HG03095 (cell line): ENCODE data around the gene SELENOS.

Experiments
- ATAC-seq: cut with Tn5 transposase; IDR thresholded peaks from one replicate; pipeline ENCODE4 v1.9.1; 2021; ENCODE audit warnings: moderate library complexity; ENCODE audit not compliant: unreplicated experiment

SELENOS gene

DNA sequence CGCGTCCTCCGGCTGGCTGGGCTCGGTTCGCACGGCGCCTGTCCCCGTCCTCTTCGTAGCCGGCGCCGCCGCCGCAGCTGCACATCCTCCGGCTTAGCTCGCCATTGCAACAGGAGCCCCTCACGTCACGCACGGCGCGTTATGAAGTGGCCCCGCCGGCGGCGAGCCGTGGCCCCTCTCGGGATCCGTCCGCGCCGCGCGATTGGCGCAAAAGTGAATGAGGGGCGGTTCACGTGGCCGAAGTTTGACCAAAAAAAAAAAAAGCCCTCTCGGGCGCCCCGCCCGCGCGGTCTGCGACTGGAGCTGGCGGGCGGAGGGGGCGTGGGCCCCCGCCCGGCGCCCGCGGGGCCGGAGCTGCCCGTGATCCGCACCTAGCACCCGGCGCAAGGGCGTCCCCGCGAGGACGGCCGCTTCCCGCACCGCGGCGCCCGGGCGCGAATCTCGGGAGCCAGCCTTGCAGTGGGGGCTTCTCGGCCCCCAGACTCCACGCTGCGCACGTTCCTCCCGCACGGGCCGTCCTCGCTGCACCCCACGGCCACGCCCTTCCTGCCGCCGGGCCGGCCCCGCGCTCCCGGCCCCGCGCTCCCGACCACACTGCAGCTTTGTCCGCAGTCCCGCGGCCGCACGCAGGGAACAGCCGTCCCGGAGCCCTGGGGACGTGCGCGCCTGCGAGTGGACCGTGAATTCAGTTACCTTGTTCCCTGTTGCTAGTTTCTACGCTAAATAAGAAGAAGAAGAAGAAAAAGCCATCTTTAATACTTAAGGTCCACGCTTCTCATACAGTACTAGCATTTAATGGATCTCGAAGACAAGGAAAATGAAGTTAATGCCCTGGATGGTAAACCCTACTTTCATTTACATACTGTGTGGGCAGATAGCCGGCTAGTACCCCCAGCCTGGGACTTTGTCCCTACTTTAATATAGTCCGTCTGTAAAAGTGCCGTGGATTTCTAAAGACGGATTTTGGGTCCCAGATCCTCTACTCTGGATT lies 25.2 kb downstream of the SELENOS start, which contains the start of gene CHSY1:
Gene CHSY1, minus strand, starts transcription at position 219 of the 991 bp plus-strand sequence. CDS start 592 bp downstream, outside the sequence.
- peak; percentile 66 for ATAC-seq

DNA sequence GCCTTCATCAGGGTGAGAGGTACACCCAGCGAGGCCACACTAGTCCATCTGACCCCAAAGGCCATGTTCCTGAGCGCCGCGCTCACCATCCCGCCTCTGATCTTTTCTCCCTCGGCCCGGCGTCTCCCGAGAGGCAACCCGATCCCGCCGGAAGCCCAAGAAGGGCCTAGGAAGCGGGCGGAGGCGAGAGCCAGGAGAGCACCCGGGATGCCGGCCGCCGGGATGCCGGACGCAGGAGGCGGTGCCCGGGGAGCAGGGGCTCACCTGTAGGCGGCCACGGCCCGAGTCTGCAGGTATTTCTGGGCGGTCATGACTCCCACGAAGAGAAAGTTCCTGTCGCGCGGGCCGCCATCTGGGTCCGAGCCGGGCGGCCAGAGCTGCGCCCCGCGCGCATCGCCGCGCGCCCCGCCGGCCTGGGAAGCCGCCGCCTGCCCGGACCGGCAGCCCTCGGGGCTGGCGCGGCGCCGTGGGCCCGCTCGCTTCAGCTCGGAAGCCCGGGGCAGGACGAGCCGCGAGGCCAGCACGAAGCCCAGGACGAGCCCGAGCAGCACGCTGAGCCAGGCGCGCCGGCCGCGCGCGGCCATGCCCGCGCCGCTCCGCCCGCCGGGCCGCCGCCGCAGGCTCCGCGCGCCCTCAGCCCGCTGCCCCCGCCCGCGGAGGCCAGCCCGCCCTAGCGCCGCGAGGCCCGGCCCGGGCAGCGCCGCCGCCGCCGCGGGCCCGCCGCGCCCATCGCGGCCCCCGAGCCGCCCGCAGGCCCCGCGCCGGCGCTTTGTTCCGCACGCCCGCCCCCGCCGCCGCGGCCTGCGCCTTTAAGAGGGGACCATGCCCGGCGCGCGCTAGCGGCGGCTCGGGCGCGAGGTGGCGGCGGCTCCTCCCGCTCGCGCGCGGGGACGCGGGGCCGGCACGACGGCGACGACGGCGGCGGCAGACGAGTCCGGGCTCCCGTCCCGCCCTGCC lies 26.1 kb downstream of the SELENOS start:
- peak; percentile 19 for ATAC-seq

- ATAC-seq: no peak
These were observed 26.9 kb downstream of the SELENOS start for GRCh38 chr15:101250341-101250831.

DNA sequence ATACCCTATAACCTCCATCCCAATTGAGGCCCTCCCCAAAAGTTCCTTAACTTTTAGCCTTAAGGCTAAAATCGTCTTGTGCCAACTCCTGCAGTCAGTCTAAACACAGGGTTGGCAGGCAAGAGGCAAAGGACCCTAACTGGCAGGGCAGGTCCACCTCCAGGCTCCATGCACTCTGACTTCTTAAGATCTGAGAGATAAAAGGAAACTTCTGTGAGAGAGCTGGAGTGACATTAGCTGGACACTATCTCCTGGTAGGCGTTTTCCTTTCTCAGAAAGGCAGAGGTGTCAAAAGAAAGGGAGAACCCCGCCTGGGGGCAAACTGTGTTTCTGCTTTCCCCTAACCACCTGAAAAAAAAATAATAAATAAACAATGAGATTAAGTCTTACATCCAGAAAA lies 29.0 kb downstream of the SELENOS start:
- no peak for ATAC-seq

DNA sequence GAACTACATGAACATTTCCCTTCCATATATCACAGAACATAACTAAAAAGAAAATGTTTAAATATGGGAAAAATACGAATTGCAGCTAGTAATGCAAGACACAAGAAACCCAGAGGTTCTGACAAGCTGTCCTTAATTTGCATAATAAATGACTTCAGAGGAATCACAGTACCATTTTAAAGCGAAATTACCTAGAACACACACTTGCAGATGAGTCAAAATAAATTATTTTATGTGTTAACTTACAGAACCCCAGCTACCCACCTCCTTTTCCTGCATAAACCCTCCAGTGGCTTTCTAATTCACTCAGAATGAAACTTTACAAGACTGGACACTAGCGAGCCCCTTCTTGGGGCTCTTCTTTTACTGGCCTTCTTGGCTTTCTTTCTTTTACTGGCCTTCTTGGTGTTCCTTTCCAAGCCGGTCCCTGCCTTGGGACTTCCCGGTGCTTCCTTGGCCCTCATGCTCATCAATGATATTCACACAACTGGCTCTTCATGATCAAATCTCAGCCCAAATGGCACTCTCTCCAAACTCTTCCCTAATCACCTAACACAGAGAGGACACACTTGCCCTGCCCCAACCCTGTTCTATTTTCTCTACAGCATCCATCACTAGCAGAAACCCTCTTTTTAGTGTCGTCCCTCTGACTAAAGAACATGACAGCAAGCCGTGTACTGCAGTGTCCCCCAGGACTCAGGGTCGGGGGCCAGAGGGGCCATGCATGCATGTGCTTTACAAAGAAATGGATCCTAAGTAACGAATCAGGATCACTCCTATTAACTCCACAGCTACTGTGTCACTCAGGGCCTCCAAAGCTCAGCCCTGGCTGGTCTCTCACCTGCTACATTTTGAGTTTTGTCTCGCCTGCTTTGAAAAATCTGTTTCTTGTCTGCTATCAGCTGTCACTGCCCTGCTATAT lies 30.2 kb downstream of the SELENOS start:
- ATAC-seq: no peak

- no peak for ATAC-seq
These were observed 30.9 kb downstream of the SELENOS start for GRCh38 chr15:101246391-101246790.

GRCh38 chr15:101244889-101245668 lies 32.2 kb downstream of the SELENOS start:
- no peak for ATAC-seq

DNA sequence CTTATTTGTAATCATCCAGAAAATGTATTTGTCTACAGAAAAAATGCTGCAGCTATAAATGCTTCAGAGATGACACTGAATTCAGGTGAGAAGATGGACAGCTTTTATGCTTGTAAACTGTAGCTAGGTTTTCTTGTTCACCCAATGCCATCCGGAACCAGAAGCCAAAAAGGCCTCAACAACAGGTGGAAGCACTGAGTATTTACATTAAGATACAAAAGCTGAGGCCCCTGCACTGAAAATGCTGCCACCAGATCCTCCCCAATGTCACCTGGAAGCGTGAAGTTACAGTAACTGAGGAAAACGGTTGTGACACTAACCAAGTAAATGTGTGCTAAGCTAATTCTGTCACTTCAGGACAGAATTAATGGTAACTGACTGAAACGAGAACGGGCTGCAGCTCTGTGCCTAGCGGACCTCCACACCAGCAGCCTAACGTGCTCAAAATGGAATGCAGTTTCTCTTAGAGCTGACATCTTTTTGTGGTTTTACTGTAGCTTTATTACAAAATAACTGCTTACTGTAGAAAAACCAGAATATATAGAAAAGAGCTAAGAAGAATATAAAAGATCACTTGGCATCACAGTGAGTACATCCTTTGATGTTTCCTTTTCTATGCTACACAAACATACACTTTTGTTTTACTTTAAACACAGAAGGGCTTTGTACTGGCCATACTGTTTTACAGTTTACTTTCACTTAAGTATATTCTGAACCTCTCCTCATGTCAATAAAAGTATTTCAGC lies 33.1 kb downstream of the SELENOS start:
- ATAC-seq: no peak

- no peak for ATAC-seq
These were observed 33.9 kb downstream of the SELENOS start for GRCh38 chr15:101243420-101243819.

GRCh38 chr15:101242999-101243336 lies 34.3 kb downstream of the SELENOS start:
- ATAC-seq: no peak

DNA sequence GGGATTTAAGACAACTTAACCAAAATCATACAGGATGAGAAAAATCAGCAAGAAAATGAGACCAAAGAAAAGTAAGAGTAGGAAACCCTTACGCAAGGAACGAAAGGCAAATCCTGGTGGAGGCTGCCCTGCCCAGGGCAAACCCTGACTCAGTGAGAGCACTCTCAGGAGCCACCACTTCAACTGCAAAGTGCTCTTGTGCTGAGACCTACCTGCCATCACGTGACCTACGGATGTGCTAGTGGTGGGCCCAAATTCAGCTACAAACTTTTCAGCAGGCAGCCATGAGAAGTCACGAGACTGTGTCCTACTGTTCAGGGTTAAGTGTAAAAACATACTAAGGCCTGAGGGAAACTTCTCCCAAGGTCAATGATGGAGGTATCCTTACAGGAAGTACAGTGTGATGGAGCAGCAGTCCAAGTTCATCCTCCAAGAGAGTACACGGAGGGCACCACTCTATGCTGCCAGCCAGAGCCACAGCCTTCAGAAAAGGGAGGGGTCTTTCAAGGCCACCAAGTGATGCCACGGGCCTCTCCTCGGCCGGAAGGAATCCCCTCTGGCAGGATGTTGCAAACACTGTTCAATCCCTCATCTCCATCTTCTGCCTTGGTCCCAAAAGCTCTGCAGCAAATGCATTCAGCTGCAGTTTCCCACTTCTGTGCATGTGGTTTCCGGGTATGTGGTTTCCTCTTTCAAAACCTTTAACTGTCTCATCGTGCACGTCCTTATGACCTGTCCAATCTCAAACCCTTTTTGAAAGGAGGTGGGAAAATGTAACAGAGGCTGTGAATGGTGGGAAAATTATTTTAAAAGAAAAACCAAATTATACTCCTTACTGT lies 34.9 kb downstream of the SELENOS start:
- peak; percentile 78 for ATAC-seq

- no peak for ATAC-seq
These were observed 36.9 kb downstream of the SELENOS start for GRCh38 chr15:101240358-101240757.

DNA sequence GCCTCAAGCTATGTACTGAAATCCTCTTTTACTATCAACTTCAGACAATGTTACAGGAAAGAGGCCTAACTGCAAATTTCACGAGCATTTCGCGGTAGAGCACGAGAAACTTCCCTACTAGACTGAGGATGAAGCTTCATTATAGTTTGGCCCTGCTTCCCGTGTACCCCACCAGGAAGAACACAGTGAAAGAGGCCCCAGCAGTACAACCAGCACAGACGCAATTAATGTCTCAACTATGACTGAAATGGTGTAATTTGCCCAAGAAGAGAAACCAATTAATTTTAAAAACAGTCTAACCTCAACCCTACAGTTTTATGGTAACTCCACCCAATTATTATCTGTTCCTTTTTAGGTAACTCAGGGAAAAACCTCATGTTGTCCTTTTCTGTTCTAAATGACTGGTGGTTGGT lies 37.6 kb downstream of the SELENOS start:
- no peak for ATAC-seq

- ATAC-seq: no peak
These were observed 40.0 kb downstream of the SELENOS start for GRCh38 chr15:101237251-101237650.

GRCh38 chr15:101233651-101234280 lies 43.5 kb downstream of the SELENOS start:
- no peak for ATAC-seq

- no peak for ATAC-seq
These were observed 44.6 kb downstream of the SELENOS start for GRCh38 chr15:101232677-101233076.

- ATAC-seq: no peak
These were observed 49.0 kb downstream of the SELENOS start for GRCh38 chr15:101228313-101228712.
